Fibroblast of lung (primary cell): ENCODE results near the gene NTMT1. TPM values are rescaled to one million over a fixed set of nuclear protein-coding genes. Genes with fewer than 3 reads are reported as not detected.
"Not testable (repeated sequence)": the region's sequence is repeated elsewhere in the genome, so short reads cannot be mapped to it uniquely, and the experiment has no call there.

Source experiments
- DNase-seq, 2 donors: peaks; one replicate each; pipeline versions ENCODE4 v3.0.0 to v3.0.0-alpha.2; 2010; ENCODE audit warnings: low read depth in 2 of 2
- H2AFZ ChIP-seq: 2 replicates; pipeline ENCODE4 v1.5.1; 2012; ENCODE audit warnings: low read length, control low read depth, inconsistent platforms
- H3K27ac ChIP-seq: 2 replicates; pipeline ENCODE4 v1.5.1; 2011; ENCODE audit warnings: low read length, control low read depth; ENCODE audit not compliant: insufficient read depth
- H3K27me3 ChIP-seq: 2 replicates; pipeline ENCODE4 v1.5.1; 2011; ENCODE audit warnings: mild to moderate bottlenecking, low read length; ENCODE audit not compliant: control insufficient read depth, insufficient read depth
- H3K36me3 ChIP-seq: 2 replicates; pipeline ENCODE4 v1.5.1; 2011; ENCODE audit warnings: low read length; ENCODE audit not compliant: control insufficient read depth, insufficient read depth
- H3K4me1 ChIP-seq: 2 replicates; pipeline ENCODE4 v1.5.1; 2011; ENCODE audit warnings: low read length; ENCODE audit not compliant: control insufficient read depth, insufficient read depth; ENCODE audit errors: extremely low read depth
- H3K4me2 ChIP-seq: 2 replicates; pipeline ENCODE4 v1.5.1; 2011; ENCODE audit warnings: low read length, control low read depth; ENCODE audit not compliant: insufficient read depth; ENCODE audit errors: extremely low read depth
- H3K4me3 ChIP-seq, 4 experiments: fragments of 200-600 bp in 1 of 4; sonication (generic) in 1 of 4; replicated peaks in 1 of 4; 2 replicates each; pipeline ENCODE4 v1.5.1; 2011 to 2016; ENCODE audit warnings: low read length in 4 of 4, low read depth in 3 of 4, mild to moderate bottlenecking in 3 of 4, control low read depth in 2 of 4, inconsistent platforms in 1 of 4, mixed read lengths in 1 of 4; ENCODE audit not compliant: insufficient read depth in 1 of 4; ENCODE audit errors: control extremely low read depth in 1 of 4
- H3K79me2 ChIP-seq: 2 replicates; pipeline ENCODE4 v1.5.1; 2012; ENCODE audit warnings: mild to moderate bottlenecking, low read length, inconsistent platforms; ENCODE audit not compliant: control insufficient read depth, insufficient read depth
- H3K9ac ChIP-seq: 2 replicates; pipeline ENCODE4 v1.5.1; 2011; ENCODE audit warnings: mild to moderate bottlenecking, low read length, control low read depth; ENCODE audit not compliant: insufficient read depth
- H3K9me3 ChIP-seq: 2 replicates; pipeline ENCODE4 v1.5.1; 2012; ENCODE audit warnings: low read depth, low read length; ENCODE audit not compliant: control insufficient read depth, insufficient read depth
- H4K20me1 ChIP-seq: 2 replicates; pipeline ENCODE4 v1.5.1; 2011; ENCODE audit warnings: low read length; ENCODE audit not compliant: control insufficient read depth, insufficient read depth; ENCODE audit errors: extremely low read depth
- EZH2 ChIP-seq: IDR thresholded peaks from 2 replicates; pipeline ENCODE4 v1.5.1; 2012; ENCODE audit warnings: low read length, control low read depth, mild to moderate bottlenecking; ENCODE audit errors: missing control alignments
- polyA plus RNA-seq, 2 donors: library from polyadenylated mRNA; depleted of rRNA in 1 of 2; stranded (reverse) in 1 of 2; unstranded in 1 of 2; fragments of >200 nt; gene quantifications; 2 replicates each; pipeline ENCODE4 v1.2.1, GENCODE V29; 2011 to 2012; ENCODE audit warnings: missing spikeins in 1 of 2
- total RNA-seq: library from RNA; depleted of rRNA; stranded (reverse); fragments of >200 nt; gene quantifications from 2 replicates; pipeline ENCODE4 v1.2.1, GENCODE V29; 2014
- TF ChIP-seq, protein P1 (sequence below), 2 donors: IDR thresholded peaks in 1 of 2; conservative IDR thresholded peaks in 1 of 2; 1 replicate in 1 of 2; 2 replicates in 1 of 2; pipeline ENCODE4 v1.5.1; 2011 to 2012; ENCODE audit warnings: low read length in 2 of 2, control low read depth in 1 of 2, inconsistent platforms in 1 of 2, low read depth in 1 of 2, mild to moderate bottlenecking in 1 of 2

The NTMT1 gene
- total and polyA plus RNA-seq, 2 donors (not counting 1 experiment from before 2014, with no cell fraction given), result 34.2 to 51.9 TPM

DNA sequence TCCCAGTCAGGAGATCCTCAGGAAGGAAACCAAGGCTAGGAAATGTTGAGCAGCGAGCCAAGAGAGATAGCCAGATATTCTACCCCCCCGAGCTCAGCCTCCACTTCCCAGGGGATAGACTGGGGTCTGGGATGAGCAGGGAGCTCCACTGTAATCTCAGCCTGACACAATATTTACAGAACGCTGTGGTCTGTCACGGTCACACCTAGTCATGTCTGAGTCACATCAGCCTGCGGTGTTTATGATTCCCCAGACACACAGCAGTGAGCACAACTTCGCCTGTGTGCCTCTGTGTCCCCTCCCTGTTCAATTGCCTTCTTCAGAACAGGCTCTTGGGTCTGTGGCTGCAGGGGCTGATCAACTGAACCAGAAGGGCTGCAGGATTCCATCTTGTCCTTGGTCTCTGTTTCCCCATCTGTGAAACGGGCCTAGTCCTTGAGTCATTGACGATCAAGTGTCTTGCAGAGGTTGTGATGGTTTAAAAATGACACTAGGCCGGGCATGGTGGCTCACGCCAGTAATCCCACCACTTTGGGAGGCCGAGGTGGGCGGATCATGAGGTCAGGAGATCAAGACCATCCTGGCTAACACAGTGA is 30.9 kb downstream of the NTMT1 start:
- Histone ChIP-seq H4K20me1 (no peaks in the 10 kb centered on the region), H3K79me2 (no peaks in the 10 kb centered on the region), H3K4me1 (peaks cover 5% of the 10 kb centered on the region), H2AFZ (no peak overlapping the region), H3K9me3 (no peaks in the 10 kb centered on the region), H3K4me3 (no peak overlapping the region), H3K36me3 (no peaks in the 10 kb centered on the region), H3K27me3 (no peaks in the 10 kb centered on the region), H3K9ac (no peak overlapping the region), H3K4me2 (peak overlapping the region; percentile 15), H3K27ac (no peak overlapping the region)
- peak; percentile 55 to 65 for DNase-seq
- TF ChIP-seq, protein P1, sequence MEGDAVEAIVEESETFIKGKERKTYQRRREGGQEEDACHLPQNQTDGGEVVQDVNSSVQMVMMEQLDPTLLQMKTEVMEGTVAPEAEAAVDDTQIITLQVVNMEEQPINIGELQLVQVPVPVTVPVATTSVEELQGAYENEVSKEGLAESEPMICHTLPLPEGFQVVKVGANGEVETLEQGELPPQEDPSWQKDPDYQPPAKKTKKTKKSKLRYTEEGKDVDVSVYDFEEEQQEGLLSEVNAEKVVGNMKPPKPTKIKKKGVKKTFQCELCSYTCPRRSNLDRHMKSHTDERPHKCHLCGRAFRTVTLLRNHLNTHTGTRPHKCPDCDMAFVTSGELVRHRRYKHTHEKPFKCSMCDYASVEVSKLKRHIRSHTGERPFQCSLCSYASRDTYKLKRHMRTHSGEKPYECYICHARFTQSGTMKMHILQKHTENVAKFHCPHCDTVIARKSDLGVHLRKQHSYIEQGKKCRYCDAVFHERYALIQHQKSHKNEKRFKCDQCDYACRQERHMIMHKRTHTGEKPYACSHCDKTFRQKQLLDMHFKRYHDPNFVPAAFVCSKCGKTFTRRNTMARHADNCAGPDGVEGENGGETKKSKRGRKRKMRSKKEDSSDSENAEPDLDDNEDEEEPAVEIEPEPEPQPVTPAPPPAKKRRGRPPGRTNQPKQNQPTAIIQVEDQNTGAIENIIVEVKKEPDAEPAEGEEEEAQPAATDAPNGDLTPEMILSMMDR (conservative IDR thresholded peaks at IDR 0.05 in 1 of 2, IDR thresholded peaks at IDR 0.05 in 1 of 2; ENCODE audit: low read depth in 1 of 2, low read length in 2 of 2), result no peak
- TF ChIP-seq EZH2, result no peak

DNA sequence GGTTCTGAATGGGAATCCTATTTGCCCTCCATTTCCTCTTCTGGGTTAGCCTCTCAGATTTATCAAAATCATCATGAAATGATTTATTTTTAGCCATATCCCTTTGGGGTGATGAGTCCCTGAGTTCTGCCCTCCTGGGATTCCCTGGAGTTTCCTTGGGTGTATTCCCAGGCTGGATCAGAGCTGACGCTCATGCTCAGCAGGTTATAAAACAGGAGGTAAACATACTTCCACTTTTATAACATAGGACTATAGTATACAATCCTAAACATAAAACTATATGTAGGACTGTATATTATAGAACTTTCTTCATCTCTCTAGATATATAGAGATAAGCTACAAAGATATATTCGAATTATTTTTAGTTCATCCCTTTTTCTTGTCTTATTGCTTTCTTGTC is 35.1 kb downstream of the NTMT1 start:
- no peak overlapping the region for H3K4me2 ChIP-seq
- no peak overlapping the region for H3K27ac ChIP-seq
- H3K9me3 ChIP-seq, result no peaks in the 10 kb centered on the region
- TF ChIP-seq EZH2, result no peak
- TF ChIP-seq, protein P1 (conservative IDR thresholded peaks at IDR 0.05 in 1 of 2, IDR thresholded peaks at IDR 0.05 in 1 of 2; ENCODE audit: low read depth in 1 of 2, low read length in 2 of 2), result no peak
- H3K79me2 ChIP-seq, result no peaks in the 10 kb centered on the region
- H3K4me1 ChIP-seq, result peaks cover 5% of the 10 kb centered on the region
- no peak for DNase-seq
- H3K4me3 ChIP-seq, result no peak overlapping the region
- H3K36me3 ChIP-seq, result no peaks in the 10 kb centered on the region
- H3K9ac ChIP-seq, result no peak overlapping the region
- no peak overlapping the region for H2AFZ ChIP-seq
- no peaks in the 10 kb centered on the region for H4K20me1 ChIP-seq
- H3K27me3 ChIP-seq, result no peaks in the 10 kb centered on the region

DNA sequence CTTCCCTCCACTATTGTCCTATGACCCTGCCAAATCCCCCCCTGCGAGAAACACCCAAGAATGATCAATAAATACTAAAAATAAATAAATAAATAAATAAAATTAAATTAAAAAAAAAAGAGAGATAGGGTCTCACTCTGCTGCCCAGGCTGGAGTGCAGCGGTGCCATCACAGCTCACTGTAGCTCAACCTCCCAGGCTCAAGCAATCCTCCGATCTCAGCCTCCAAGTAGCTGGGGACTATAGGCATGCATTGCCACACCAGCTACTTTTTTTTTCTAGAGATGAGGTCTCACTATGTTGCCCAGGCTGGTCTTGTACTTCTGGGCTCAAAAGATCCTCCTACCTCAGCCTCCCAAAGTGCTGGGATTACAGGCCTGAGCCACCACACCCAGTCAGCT is 36.3 kb downstream of the NTMT1 start:
- not testable (repeated sequence) for H3K9ac ChIP-seq, H3K4me3 ChIP-seq, H3K4me1 ChIP-seq, H3K36me3 ChIP-seq, H3K27ac ChIP-seq, H3K27me3 ChIP-seq, H2AFZ ChIP-seq, H4K20me1 ChIP-seq, DNase-seq, H3K79me2 ChIP-seq, H3K9me3 ChIP-seq, H3K4me2 ChIP-seq
